NCI-H748 (cell line): Measurements from ENCODE around the gene TNPO2.
A peak's percentile ranks its signal among the peaks of the same experiment; 100 is the strongest.
"Not testable (repeated sequence)": the region's sequence is repeated elsewhere in the genome, so short reads cannot be mapped to it uniquely, and the experiment has no call there.

Experiments used
- DNase-seq: peaks from one replicate; lab custom pipeline; 2025; ENCODE audit not compliant: unreplicated experiment; lab: John Stamatoyannopoulos, UW

Gene TNPO2

GRCh38 chr19:12678039-12678438 is 45.7 kb downstream of the TNPO2 start:
- DNase-seq: not testable (repeated sequence)

- DNase-seq: no peak
These were observed 46.8 kb downstream of the TNPO2 start for GRCh38 chr19:12676928-12677327.

DNA sequence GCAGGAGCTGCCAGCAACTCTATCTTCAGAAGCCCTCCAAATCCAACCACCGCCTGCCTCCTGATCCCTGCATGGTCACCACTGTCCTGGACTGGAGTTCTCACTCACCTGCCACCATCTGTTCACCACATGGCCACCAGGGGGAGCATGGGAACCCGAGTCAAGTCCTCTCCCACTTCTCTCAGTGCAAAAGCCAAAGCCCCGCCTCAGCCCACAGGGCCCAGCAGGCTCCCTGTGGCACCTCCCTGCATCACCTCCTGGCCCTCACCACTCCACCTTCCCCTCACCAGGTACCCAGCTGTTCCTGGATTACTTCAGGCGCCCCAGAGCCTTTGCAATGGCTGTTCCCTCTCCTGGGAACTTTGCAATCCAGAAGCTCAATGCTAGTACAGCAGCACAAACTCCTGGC is 47.3 kb downstream of the TNPO2 start:
- peak; percentile 58 for DNase-seq

DNA sequence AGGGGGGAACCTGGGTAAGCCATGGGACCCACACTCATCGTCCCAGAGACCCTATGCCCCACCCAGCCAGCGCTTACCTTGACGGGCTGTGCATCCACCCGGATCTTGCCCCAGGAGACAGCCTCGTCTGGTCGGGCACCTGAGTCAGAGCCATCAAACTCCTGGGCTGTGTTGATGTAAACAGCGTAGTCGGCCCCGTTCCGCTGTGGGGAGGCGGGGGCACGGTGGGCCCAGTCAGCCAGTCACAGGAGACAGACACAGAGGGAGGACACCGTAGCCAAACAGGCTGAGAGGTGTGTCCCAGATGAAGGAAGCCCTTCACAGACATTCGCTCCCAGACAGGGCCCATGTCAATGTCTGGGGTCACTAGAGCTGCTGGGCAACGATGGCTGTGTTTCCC is 47.8 kb downstream of the TNPO2 start:
- DNase-seq: no peak

DNA sequence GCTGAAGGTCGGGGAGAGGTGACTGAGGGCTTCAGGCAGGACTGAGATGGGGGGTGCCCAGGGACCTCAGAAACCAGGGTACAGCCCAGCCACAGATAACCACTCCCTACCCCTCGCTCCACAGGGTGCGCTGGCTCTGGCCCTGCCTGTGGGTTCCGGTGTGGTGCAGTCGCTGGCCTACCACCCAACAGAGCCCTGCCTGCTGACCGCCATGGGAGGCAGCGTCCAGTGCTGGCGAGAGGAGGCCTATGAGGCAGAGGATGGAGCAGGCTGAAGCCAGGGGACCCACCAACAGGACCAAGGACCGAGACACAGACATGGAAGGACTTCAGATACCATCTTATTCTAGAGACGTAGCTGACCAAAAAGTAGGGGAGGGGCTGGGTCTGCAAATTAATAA is 48.3 kb downstream of the TNPO2 start:
- no peak for DNase-seq

DNA sequence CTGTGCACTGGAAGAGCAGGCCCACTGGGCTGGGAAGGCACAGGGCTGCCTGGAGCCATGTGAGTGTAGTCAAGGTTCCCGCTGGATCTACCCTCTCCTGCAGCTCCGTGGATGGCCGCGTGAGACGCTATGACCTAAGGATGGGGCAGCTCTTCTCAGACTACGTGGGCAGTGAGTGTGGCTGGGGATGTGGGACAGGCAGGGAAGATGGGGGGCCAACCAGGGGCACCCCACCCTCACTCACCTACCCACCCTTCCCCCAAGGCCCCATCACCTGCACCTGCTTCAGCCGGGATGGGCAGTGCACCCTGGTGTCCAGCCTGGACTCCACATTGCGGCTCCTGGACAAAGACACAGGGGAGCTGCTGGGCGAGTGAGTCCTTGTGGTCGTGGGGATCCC is 51.0 kb downstream of the TNPO2 start:
- DNase-seq: no peak

DNA sequence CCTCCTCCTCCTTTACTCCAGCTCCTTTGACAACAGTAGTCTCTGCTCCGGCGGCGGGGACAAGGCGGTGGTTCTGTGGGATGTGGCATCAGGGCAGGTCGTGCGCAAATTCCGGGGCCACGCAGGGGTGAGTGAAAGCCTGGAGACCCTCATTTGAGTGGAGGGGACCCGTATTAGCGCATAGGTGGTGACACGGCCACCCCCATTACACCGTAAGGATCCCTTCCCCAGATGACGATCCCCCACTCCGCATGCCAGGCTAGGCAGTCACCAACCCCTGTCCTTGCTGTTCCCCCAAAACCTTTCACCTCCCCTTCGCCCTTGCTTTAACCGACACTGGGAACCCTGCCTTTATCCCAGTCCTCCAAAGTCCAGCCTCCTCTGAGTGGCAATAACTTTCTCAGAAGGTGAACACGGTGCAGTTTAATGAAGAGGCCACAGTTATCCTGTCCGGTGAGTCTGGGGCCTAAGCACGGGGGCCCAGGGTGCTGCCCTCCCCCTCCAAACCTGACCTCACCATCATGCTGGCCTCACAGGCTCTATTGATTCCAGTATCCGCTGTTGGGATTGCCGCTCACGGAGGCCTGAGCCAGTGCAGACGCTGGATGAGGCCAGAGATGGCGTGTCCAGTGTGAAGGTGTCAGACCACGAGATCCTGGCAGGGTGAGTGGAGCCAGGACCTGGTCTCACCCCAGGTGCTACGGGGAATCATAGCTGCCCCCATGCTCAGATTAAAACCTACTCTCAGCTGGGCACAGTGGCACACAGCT is 53.4 kb downstream of the TNPO2 start:
- no peak for DNase-seq

DNA sequence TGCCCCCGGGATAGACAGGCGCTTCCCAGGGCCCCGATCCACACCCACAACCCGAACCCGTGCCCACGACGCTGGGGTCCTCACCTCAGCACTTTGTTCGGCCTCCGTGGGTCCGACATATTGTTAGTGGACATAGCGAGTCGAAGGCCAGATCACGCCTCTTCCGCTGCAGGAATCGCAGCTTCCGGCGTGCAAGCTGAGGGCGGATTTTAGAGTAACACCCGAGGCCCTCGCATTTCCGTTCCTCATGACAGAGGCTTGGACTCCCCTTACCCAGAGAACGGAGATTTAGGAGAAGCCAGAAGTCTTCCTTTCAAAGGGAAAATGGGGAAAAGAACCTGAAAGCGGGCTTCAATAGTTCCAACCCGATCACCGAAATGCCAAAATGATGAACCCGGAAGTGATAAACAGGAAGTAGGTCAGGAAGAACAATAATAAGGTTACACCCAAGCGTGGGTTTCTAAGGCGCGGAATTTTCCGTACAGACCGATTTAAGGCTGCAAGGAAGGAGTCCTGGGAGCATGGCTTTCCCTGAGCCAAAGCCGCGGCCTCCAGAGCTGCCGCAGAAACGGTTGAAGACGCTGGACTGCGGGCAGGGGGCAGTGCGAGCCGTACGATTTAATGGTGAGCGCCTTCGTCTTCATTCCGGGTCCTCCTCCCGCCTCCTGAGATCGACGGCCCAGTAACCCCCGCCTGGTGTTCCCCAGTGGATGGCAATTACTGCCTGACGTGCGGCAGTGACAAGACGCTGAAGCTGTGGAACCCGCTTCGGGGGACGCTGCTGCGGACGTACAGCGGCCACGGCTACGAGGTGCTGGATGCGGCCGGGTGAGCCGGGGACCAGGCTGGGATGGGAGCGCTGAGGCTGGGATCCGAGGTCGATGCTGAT is 54.2 kb downstream of the TNPO2 start:
- DNase-seq: peak; percentile 75

- peak; percentile 41 for DNase-seq
These were observed 54.8 kb downstream of the TNPO2 start for GRCh38 chr19:12668932-12669269.

DNA sequence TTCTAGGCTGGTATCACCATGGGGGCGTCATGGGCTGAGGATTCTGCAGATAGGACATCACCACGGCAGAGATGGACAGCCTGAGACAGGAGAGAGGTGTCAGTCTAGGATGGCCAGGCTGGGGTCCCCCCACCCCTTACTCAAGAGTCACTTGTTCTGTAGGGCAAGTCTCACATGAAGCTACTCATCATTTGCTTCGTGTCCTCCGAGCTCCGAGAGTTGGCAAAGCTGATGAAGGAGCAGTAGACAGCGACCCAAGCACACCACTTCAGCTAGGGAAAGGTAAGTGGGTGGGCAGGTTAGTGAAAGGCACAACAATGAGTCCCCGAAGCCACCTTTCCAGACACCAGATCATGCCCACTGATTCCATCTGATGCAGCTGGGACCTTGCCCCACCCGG is 55.4 kb downstream of the TNPO2 start:
- DNase-seq: no peak

DNA sequence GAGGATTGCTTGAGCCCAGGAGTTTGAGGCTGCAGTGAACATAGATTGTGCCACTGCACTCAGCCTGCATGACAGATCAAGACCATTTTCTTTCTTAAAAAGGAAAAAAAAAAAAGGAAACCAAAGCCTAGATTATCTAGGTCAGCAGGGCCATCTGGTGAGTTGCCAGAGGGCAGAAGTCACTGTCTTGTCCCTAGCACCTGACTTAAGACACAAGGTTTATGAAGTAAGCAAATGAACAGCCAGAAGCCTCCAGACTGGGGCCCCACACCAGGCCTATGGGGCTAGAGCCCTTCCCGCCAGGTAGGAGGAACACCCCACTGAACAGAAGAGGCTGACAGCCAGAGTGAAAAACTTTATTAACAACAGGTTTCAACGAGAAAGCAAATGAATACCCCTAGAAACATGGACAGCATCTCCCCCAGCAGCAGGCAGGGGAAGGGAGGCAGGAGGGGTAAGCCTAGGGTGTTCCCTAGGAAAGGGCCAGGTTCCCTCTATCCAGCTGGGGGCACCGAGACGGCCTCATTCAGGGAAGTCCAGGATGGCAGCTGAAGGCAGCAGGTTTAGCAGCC is 55.9 kb downstream of the TNPO2 start:
- DNase-seq: no peak

- DNase-seq: peak; percentile 75
These were observed 57.3 kb downstream of the TNPO2 start, which contains the start of the genes MAN2B1 and WDR83 for GRCh38 chr19:12666265-12667048. TSS of gene MAN2B1 (minus strand) at chr19:12666742. CDS start at chr19:12666701, 41 bp downstream. TSS of gene WDR83 (plus strand) at chr19:12666807. CDS start at chr19:12669791, 2,984 bp downstream.

DNA sequence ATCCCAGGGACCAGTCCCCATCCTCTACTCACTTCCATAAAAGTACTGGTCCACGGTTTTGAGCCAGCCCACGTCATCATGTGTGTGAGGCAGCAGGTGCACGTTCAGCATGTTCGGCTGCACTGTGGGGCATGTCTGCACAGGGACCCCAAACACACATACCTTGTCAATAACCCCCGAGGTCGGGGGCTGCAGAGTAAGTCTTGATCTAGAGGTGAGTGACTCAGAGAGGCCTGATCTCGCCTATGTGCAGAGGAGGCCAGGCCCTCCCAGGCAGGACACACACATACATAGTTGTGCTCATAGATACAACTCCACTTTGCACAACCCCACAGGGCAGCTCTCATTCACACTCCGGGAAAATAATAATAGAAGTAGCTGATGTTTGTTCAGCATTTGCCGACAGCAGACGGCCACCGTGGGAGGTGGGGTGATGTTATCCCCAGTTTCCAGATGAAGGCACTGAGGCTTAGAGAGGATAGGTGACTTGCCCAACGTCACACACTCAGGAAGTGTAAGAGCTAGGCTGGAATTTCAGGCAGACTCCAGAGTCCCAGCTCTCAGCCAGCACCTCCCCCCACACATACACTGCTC is 58.0 kb downstream of the TNPO2 start:
- DNase-seq: no peak

DNA sequence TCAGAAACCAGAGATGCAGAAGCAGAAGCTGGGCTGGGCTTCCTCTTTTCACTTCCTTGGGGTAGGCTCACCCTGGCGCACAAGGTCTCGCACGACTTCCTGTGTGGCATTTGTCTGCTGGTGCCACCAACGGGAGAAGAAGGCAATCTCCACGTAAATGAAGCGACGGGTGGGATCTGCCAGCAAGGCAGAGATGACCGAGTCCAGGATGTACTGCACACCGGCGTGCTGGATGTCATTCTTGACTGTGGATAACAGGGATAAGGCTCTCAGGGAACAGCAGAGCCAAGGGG is 58.5 kb downstream of the TNPO2 start:
- DNase-seq: no peak

- DNase-seq: no peak
These were observed 59.1 kb downstream of the TNPO2 start for GRCh38 chr19:12664406-12665280.

- DNase-seq: no peak
These were observed 62.8 kb downstream of the TNPO2 start for GRCh38 chr19:12660980-12661379.

- no peak for DNase-seq
These were observed 65.8 kb downstream of the TNPO2 start for GRCh38 chr19:12657966-12658365.

DNA sequence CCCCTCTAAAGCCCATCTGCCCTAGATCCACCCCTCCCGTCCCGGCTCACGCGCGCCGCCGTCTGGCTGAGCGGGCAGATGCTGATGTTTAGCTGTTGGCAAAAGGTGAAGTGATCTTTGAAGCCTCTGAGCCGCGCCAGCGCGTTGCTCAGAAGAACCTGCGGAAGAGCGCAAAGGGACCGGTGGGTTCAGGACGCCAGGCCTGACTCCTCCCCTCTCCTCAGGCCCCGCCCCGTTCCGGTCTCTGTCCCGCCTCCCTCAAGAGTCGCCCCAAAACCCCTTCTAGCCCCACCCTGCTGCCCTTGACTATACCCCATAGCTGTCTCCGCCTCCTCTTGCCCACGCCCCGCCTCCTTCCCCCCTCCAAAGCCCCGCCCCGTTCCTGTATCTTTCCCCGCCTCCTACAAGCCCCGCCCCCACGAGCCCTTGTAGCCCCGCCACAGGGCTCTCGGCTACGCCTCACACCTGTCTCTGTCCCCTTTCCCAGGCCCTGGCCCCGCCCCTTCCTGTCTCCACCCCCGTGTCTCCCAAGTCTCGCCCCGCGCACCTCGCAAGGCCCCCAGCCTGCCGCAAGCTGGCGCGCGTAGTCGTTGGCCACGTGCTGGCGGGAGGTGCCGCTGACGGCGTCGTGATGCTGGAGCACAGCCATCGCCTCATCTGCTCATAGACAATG is 66.7 kb downstream of the TNPO2 start:
- no peak for DNase-seq

DNA sequence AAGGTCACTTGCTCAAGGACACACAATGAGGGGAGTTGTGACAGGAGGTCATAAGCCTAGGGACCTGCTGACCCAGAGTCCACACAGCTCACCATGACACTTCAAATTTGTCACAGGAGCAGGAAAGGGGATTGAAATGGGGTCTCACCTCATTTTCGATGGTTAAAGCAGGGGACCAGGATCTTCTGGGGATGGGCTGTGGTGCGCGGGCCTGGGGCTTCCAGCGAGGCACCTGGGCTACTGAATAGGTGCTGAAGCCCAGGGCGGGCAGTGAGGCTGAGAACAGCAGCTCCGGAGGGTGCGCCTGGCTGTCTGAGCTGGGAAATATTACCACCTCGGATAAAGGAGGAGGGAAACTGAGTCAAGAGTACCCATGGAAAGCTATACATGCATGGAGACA is 68.2 kb downstream of the TNPO2 start:
- no peak for DNase-seq
